Mesodermal cell (in vitro differentiated cells): ENCODE measurements around the gene EHMT1.

Experiments used
- H3K27ac ChIP-seq: 2 replicates; pipeline ENCODE4 v1.7.0; 2013; ENCODE audit warnings: mild to moderate bottlenecking, low read depth, low read length, moderate library complexity; ENCODE audit not compliant: severe bottlenecking
- H3K36me3 ChIP-seq: 2 replicates; pipeline ENCODE4 v1.7.1; 2013; ENCODE audit warnings: mild to moderate bottlenecking, low read length, moderate library complexity; ENCODE audit not compliant: control insufficient read depth, insufficient read depth
- H3K4me1 ChIP-seq: one replicate; pipeline ENCODE4 v1.7.1; 2013; ENCODE audit warnings: mild to moderate bottlenecking, low read length; ENCODE audit not compliant: insufficient read depth, control insufficient read depth, poor library complexity, severe bottlenecking
- H3K4me3 ChIP-seq: 2 replicates; pipeline ENCODE4 v1.7.0; 2013; ENCODE audit warnings: low read length, control low read depth, mild to moderate bottlenecking; ENCODE audit not compliant: insufficient read depth, poor library complexity, severe bottlenecking; ENCODE audit errors: extremely low read depth
- H3K9me3 ChIP-seq: 2 replicates; pipeline ENCODE4 v1.7.1; 2013; ENCODE audit warnings: mild to moderate bottlenecking, low read length, moderate library complexity; ENCODE audit not compliant: control insufficient read depth
- WGBS, 2 experiments: methylation state at CpG; one replicate each; pipeline ENCODE4 v1.1.5; 2013; ENCODE audit warnings: missing lambda C conversion rate in 2 of 2; ENCODE audit not compliant: insufficient coverage in 2 of 2; 5-methylcytosine and 5-hydroxymethylcytosine counted together

EHMT1 gene

DNA sequence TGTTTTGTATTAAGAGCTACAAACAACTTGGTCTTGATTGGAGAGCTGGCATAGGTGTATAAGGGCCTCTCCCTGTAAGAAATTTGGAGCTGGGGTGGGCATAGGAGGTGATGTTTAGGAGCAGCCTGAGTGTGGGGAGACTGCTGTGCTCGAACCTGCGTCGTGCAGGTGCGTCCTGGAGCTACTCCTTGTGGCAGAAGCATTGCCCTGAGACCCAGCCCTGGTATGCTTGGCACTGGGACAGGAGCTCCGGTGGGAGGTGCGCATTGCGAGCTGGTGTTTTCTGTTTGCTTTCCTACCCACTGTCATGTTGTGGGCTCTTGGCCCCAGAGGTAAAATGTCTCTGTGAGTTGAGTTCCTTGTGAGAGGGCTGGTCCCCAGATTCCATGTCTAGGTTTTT is 46.4 kb downstream of the EHMT1 start:
- Histone ChIP-seq H3K4me3 (no peak overlapping the region), H3K27ac (no peak overlapping the region), H3K36me3 (peaks cover 28% of the 10 kb centered on the region), H3K4me1 (peaks cover 19% of the 10 kb centered on the region), H3K9me3 (no peaks in the 10 kb centered on the region)
- 90 to 100% methylated on average over 6 to 7 of the region's 7 CpGs for WGBS, 2 experiments

DNA sequence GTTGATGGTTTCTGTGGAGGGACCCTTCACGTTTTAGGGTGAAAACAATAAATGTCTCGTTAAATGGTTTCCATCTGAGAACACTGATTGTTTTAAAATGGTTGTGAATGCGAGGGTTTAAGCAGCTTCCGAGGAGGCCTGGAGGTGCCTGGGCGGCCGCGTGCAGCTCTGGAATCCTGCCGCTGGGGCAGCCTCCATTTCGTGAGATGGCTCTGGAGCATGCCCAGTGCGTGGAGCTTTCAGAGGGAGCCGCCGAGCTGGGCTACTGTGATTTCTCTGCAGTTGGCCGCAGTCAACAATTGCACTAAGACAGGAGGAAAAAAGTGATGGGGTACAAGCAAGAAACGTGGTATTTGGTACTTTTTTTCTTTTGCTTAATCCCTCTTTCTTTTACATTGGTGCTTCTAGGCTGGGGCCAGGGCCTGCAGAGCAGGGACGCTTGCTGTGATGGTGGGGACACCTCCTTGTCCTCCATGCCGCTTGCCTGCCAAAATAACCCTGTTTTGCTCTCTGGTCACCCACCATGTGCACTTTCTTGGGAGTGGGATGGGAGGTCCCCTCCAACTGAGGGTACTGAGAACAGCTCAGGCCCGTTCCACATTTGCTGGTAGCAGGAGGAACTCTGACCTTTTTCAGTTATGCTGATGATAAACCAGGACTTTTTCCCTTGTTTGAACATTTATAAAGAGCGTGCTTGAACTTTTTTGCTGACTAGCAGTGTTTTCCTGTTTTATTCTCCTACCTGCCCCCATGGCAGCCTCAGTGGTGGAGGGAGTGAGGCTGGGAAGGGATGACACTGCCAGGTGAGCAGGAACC is 47.1 kb downstream of the EHMT1 start:
- Histone ChIP-seq H3K4me3 (no peak overlapping the region), H3K4me1 (peaks cover 23% of the 10 kb centered on the region), H3K36me3 (peaks cover 28% of the 10 kb centered on the region), H3K9me3 (no peaks in the 10 kb centered on the region), H3K27ac (peak overlapping the region; percentile 36)
- 59 to 66% methylated on average over 12 to 17 of the region's 18 CpGs for WGBS, 2 experiments

DNA sequence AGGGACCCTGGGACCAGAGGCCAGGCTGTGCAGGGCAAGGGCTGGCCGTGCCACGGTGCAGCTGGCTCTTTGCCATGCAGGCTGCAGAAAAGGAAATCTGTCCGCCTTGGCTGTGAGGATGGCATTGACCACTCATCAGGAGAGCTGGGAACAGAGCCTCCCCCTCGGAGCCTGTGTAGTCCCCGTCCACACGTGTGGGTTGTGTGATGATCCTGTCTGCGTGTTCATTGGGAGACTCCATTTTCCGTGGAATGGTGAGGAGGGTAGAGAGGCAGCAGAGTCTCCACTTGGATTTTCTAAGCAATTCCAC is 47.7 kb downstream of the EHMT1 start:
- WGBS, 2 experiments = 61 to 67% methylated on average over 7 to 8 of the region's 8 CpGs
- Histone ChIP-seq H3K4me3 (no peak overlapping the region), H3K36me3 (peaks cover 28% of the 10 kb centered on the region), H3K4me1 (peaks cover 23% of the 10 kb centered on the region), H3K27ac (peak overlapping the region; percentile 36), H3K9me3 (no peaks in the 10 kb centered on the region)

DNA sequence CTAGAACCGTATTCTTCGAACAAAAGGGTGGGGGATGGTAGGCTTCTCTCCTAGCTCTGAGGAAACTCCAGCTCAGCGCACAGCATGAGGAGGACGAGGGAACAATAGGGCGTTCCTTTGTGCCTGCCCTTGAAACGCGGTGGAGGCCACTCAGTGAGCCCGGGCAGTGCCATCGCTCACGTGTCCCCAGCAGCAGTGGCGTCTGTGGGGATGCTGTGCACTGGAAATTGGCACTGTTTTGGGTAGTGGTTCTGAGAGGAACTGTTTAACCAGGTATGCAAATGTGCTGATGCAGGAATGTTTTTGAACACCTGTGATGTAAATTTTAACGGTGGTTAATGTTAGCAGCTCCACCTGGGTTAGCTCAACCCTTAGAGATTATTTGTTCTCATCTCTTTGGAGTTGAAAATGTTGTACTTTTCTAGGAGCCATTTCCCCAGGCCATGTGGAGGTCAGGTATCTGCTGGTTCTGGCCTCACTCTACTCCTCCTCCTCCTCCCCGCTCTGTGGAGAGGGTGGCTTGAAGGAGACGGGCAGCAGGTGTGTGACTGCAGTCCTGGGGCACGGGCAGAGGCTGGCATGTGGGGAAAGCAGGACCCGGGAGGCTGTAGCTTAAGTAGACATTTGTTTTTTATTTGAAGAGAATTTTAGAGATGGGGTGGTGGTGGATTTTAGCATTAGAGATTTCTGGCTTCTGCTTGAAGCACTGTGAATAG is 48.3 kb downstream of the EHMT1 start:
- no peak overlapping the region for H3K27ac ChIP-seq

DNA sequence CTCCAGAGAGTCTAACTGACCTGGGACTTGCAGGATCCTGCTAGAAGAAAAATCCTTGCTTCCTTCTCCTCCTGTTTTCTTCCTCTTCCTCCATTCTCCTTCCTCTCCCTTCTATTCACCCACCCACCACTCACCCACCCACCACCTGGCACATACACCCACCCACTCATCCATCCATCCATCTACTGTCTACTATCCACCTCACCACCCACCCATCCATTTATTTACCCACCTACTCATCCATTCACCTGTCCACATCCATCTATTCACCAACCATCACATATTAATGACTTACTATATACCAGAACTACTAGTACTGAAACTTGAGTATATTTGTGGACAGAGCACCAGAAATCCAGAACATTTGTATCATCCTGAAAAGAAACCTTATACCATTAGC is 49.4 kb downstream of the EHMT1 start:
- Histone ChIP-seq H3K4me3 (no peak overlapping the region), H3K27ac (no peak overlapping the region), H3K36me3 (peaks cover 28% of the 10 kb centered on the region), H3K9me3 (no peaks in the 10 kb centered on the region), H3K4me1 (peaks cover 26% of the 10 kb centered on the region)

More for the DNA sequence above, 48.3 kb downstream of the EHMT1 start:
- Histone ChIP-seq H3K36me3 (peaks cover 28% of the 10 kb centered on the region), H3K4me1 (peaks cover 23% of the 10 kb centered on the region), H3K4me3 (no peak overlapping the region), H3K9me3 (no peaks in the 10 kb centered on the region)
- 33 to 39% methylated on average over 14 to 16 of the region's 16 CpGs for WGBS, 2 experiments

DNA sequence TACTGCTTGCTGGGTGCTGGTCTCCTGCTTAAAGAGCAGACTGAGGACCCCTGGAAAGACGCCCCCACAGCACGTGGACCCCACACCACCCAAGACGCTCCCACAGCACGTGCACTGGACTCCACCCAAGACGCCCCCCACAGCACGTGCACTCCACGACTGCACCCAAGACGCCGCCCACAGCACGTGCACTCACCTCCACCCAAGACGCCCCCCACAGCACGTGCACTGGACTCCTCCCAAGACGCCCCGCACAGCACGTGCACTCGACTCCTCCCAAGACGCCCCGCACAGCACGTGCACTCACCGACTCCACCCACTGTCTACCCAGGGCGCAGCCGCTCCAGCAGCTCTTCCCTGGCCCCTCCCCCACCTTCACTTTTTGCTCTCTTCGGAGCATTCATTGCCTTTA is 50.5 kb downstream of the EHMT1 start:
- peaks cover 28% of the 10 kb centered on the region for H3K36me3 ChIP-seq
- peaks cover 30% of the 10 kb centered on the region for H3K4me1 ChIP-seq
- H3K4me3 ChIP-seq = no peak overlapping the region
- H3K27ac ChIP-seq = no peak overlapping the region
- H3K9me3 ChIP-seq = no peaks in the 10 kb centered on the region
- 89 to 93% methylated on average over 20 to 22 of the region's 23 CpGs for WGBS, 2 experiments

DNA sequence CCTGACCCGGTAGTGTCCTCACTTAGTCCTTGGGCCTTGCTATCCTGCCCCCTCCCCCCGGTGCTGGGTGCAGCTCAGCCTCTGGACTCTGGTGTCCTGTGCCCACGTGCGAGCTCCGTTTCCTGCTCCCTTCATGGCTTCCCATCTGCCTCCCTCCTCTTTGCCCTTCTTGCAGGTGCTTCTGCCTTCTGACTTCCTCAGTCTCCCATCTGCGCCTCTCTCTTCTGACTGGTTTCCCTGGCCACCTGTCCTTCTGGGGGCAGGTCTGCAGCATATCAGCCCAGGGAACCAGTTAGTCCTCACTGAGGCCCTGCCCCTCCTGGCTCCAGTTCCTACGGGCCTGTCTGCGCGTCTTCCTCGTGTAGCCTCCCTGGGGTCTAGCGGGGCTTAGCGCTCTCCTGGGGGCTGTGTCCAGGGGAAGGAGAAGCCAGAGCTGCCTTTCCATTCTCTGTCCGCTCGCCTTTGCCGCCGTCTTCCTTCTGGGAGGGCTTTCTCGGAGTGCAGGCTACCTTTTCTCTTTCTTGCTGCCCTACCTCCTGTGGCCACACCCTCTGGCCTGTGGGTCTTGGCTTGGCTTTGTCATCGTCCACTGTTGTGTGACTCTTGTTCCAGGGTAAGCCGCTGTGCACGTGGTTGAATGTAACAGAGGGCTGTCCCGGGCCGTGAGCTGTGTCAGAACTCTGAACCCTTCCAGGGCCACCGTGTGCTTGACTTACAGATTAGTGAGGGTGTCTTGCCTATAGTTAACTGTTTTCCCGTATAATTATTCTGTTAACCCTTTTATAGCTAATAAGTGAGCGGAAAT is 51.8 kb downstream of the EHMT1 start:
- peaks cover 25% of the 10 kb centered on the region for H3K36me3 ChIP-seq
- H3K4me1 ChIP-seq = peaks cover 32% of the 10 kb centered on the region
- peak overlapping the region; percentile 48 for H3K27ac ChIP-seq
- H3K4me3 ChIP-seq = no peak overlapping the region
- no peaks in the 10 kb centered on the region for H3K9me3 ChIP-seq
- WGBS, 2 experiments = 62 to 65% methylated on average over 21 to 22 of the region's 25 CpGs

DNA sequence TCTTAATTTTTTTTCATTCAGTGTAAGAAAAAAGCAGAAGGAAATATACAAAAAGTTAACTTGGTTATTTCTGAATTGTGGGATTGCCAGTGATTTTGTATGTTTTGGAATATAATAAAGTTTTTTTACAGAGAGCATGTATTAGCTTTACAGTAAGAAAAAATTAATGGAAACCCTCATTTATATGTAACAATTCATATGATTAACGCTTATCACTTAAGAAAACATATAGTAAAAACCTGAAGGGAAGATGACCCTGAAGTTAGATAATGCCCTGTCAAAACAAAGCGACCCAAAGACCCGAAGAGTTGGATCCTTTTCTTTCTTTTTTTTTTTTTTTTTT is 52.4 kb downstream of the EHMT1 start:
- peaks cover 25% of the 10 kb centered on the region for H3K36me3 ChIP-seq
- no peaks in the 10 kb centered on the region for H3K9me3 ChIP-seq
- H3K4me1 ChIP-seq = peaks cover 32% of the 10 kb centered on the region
- 100% methylated on average over 2 of the region's 3 CpGs for WGBS, 2 experiments
- H3K4me3 ChIP-seq = no peak overlapping the region
- H3K27ac ChIP-seq = no peak overlapping the region

DNA sequence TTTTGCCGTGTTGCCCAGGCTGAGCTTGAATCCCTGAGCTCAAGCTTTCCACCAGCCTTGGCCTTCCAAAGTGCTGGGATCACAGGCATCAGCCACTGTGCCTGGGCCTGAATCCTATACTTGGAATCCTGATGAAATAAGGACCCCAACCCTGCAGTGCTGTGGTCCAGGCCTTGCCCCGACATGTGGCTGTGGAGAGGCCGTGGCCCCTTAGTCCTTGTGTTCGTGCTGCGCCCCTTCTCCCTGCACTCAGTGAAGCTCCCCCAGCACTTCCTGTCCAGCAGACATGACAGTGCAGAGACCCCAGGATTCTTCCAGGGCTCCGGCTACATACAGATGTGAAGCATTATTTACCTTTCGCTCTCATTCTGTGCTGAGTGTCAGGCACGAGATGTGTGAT is 52.9 kb downstream of the EHMT1 start:
- WGBS, 2 experiments = 95 to 98% methylated on average over 8 of the region's 8 CpGs
- Histone ChIP-seq H3K9me3 (no peaks in the 10 kb centered on the region), H3K36me3 (peaks cover 22% of the 10 kb centered on the region), H3K27ac (peak overlapping the region; percentile 13), H3K4me3 (no peak overlapping the region), H3K4me1 (peaks cover 31% of the 10 kb centered on the region)

DNA sequence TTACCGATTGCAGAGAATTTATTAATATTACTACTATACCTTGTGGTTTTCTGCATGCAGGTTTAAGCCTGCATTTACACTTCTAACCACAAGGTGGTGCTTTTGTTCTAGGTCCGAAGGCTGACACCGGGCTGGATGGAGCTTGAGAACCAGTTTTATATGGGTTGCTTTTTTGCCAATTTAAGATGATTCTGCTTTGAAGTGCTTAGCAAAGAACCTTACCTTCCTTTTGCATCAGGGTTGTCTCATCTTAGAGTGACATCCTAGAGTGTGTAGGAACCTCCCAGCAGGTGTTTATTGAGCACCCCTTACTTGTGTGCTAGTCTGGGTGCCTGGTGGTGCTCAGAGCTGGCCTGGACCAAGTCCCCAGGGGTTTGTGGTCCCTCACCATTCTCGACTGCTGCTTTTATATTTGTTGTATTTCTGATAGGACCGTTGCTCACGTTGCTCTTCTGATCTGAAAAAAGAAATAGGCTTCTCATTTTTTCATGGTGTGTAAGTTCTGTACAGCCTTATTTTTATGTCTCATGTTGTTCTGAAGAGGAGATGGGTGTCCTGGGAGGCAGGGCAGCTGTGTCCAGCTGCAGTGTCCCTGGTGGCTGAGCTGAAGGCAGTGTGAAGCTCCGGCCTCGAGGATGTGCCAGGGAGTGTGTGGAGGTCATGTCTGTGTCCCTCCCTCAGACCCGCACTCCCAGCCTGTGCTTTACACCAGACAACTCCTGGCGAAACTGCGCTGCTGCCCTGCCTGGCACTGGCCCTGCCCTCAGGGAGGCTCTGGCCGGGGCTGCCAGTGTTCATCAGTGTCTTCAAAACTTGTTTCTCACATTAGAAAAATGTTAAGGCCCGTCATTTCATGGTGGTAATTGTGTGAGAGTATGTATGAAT is 54.3 kb downstream of the EHMT1 start:
- peaks cover 23% of the 10 kb centered on the region for H3K36me3 ChIP-seq
- H3K9me3 ChIP-seq = no peaks in the 10 kb centered on the region
- H3K4me3 ChIP-seq = no peak overlapping the region
- peaks cover 28% of the 10 kb centered on the region for H3K4me1 ChIP-seq
- H3K27ac ChIP-seq = no peak overlapping the region
- WGBS, 2 experiments = 72 to 82% methylated on average over 6 to 7 of the region's 13 CpGs
